Ishikawa (cell line): Measurements from ENCODE around the gene SLC22A17.

Experiments used
- CEBPB ChIP-seq: IDR thresholded peaks from 2 replicates; pipeline ENCODE4 v1.6.1; 2012
- CREB1 ChIP-seq: IDR thresholded peaks from 2 replicates; pipeline ENCODE4 v1.6.1; 2012; ENCODE audit warnings: low read depth
- EGR1 ChIP-seq: IDR thresholded peaks from 2 replicates; pipeline ENCODE4 v1.6.1; 2012
- EP300 ChIP-seq: IDR thresholded peaks from 2 replicates; pipeline ENCODE4 v1.6.1; 2012; ENCODE audit warnings: borderline replicate concordance
- FOXM1 ChIP-seq: IDR thresholded peaks from 2 replicates; pipeline ENCODE4 v1.6.1; 2012; ENCODE audit warnings: low read depth, borderline replicate concordance
- NFIC ChIP-seq: IDR thresholded peaks from 2 replicates; pipeline ENCODE4 v1.6.1; 2012
- REST ChIP-seq: IDR thresholded peaks from 2 replicates; pipeline ENCODE4 v1.6.1; 2012; ENCODE audit warnings: low read depth, mild to moderate bottlenecking
- TAF1 ChIP-seq: IDR thresholded peaks from 2 replicates; pipeline ENCODE4 v1.6.1; 2012; ENCODE audit warnings: low read depth, mild to moderate bottlenecking
- TCF12 ChIP-seq: IDR thresholded peaks from 2 replicates; pipeline ENCODE4 v1.6.1; 2012; ENCODE audit warnings: low read depth
- USF1 ChIP-seq: IDR thresholded peaks from 2 replicates; pipeline ENCODE4 v1.6.1; 2012
- YY1 ChIP-seq: IDR thresholded peaks from 2 replicates; pipeline ENCODE4 v1.6.1; 2012; ENCODE audit warnings: low read depth
- ZBTB7A ChIP-seq: IDR thresholded peaks from 2 replicates; pipeline ENCODE4 v1.6.1; 2012; ENCODE audit warnings: low read depth

- TF ChIP-seq EP300 = no peak
- TF ChIP-seq USF1 = no peak
- no peak for TF ChIP-seq REST
- TF ChIP-seq YY1 = no peak
- TF ChIP-seq CREB1 = no peak
- no peak for TF ChIP-seq CEBPB
- TF ChIP-seq EGR1 = no peak
- TF ChIP-seq ZBTB7A = no peak
- TF ChIP-seq NFIC = no peak
- TF ChIP-seq TAF1 = no peak
- TF ChIP-seq FOXM1 = no peak
- TF ChIP-seq TCF12 = no peak
Measured at GRCh38 chr14:23316300-23316699, 36.4 kb downstream of the SLC22A17 start.
